Measurements from ENCODE around the gene RNF224. TPM values are rescaled to one million over a fixed set of nuclear protein-coding genes. Genes with fewer than 3 reads are reported as not detected.
"Not testable (repeated sequence)": the region's sequence is repeated elsewhere in the genome, so short reads cannot be mapped to it uniquely, and the experiment has no call there.

RNF224 gene
- polyA plus RNA-seq, 1 donor = 2.4 TPM

- DNase-seq (ENCODE audit: low read depth) = not testable (repeated sequence)
These were observed 12.4 kb downstream of the RNF224 start for GRCh38 chr9:137239541-137240200.

- no peak for DNase-seq (ENCODE audit: low read depth)
These were observed 13.1 kb downstream of the RNF224 start for GRCh38 chr9:137240318-137240840.

- peak; percentile 99 for DNase-seq (ENCODE audit: low read depth)
These were observed 13.7 kb downstream of the RNF224 start, which contains the start of gene TUBB4B for GRCh38 chr9:137240841-137241489. Gene TUBB4B (plus strand): TSS chr9:137241287. CDS start chr9:137241361, 74 bp downstream.

GRCh38 chr9:137241490-137242268 lies 14.4 kb downstream of the RNF224 start:
- no peak for DNase-seq (ENCODE audit: low read depth)

GRCh38 chr9:137242269-137243203 lies 15.2 kb downstream of the RNF224 start:
- no peak for DNase-seq (ENCODE audit: low read depth)

GRCh38 chr9:137243266-137243625 lies 15.9 kb downstream of the RNF224 start:
- not testable (repeated sequence) for DNase-seq (ENCODE audit: low read depth)

- no peak for DNase-seq (ENCODE audit: low read depth)
These were observed 16.6 kb downstream of the RNF224 start for GRCh38 chr9:137243626-137244485.

- no peak for DNase-seq (ENCODE audit: low read depth)
These were observed 17.5 kb downstream of the RNF224 start for GRCh38 chr9:137244486-137245449.

GRCh38 chr9:137245450-137246421 lies 18.4 kb downstream of the RNF224 start:
- no peak for DNase-seq (ENCODE audit: low read depth)

GRCh38 chr9:137247135-137247915 lies 20.0 kb downstream of the RNF224 start:
- no peak for DNase-seq (ENCODE audit: low read depth)

- DNase-seq (ENCODE audit: low read depth) = no peak
These were observed 20.5 kb downstream of the RNF224 start for GRCh38 chr9:137247916-137248175.

GRCh38 chr9:137250329-137251193 lies 23.3 kb downstream of the RNF224 start:
- DNase-seq (ENCODE audit: low read depth) = no peak

GRCh38 chr9:137251194-137251461 lies 23.8 kb downstream of the RNF224 start, which contains the start of gene STPG3:
Gene STPG3 (plus strand): TSS chr9:137251286. CDS start chr9:137251287, 1 bp downstream.
- DNase-seq (ENCODE audit: low read depth) = no peak

GRCh38 chr9:137251490-137252268 lies 24.4 kb downstream of the RNF224 start:
- DNase-seq (ENCODE audit: low read depth) = no peak
